ENCODE data around the gene KIF26B.
"Not testable (repeated sequence)": the region's sequence is repeated elsewhere in the genome, so short reads cannot be mapped to it uniquely, and the experiment has no call there.

KIF26B gene

GRCh38 chr1:245690156-245690690 is 535.4 kb downstream of the KIF26B start:
- DNase-seq, result no peak

GRCh38 chr1:245690946-245691541 is 536.3 kb downstream of the KIF26B start:
- no peak for DNase-seq

- no peak for DNase-seq
These were observed 537.1 kb downstream of the KIF26B start for GRCh38 chr1:245691897-245692296.

- no peak for DNase-seq
These were observed 537.5 kb downstream of the KIF26B start for GRCh38 chr1:245692318-245692717.

GRCh38 chr1:245693116-245693793 is 538.5 kb downstream of the KIF26B start:
- DNase-seq, result no peak

- DNase-seq, result no peak
These were observed 539.4 kb downstream of the KIF26B start for GRCh38 chr1:245693941-245694752.

- DNase-seq, result no peak
These were observed 540.0 kb downstream of the KIF26B start for GRCh38 chr1:245694753-245695195.

- no peak for DNase-seq
These were observed 540.4 kb downstream of the KIF26B start for GRCh38 chr1:245695211-245695610.

GRCh38 chr1:245695701-245696100 is 540.9 kb downstream of the KIF26B start:
- not testable (repeated sequence) for DNase-seq

GRCh38 chr1:245698116-245698515 is 543.3 kb downstream of the KIF26B start:
- no peak for DNase-seq

GRCh38 chr1:245698860-245699259 is 544.1 kb downstream of the KIF26B start:
- DNase-seq, result no peak

GRCh38 chr1:245700631-245701030 is 545.8 kb downstream of the KIF26B start:
- no peak for DNase-seq

GRCh38 chr1:245701631-245702030 is 546.8 kb downstream of the KIF26B start:
- DNase-seq, result no peak

GRCh38 chr1:245702346-245702745 is 547.6 kb downstream of the KIF26B start:
- DNase-seq, result no peak

- DNase-seq, result no peak
These were observed 549.6 kb downstream of the KIF26B start for GRCh38 chr1:245704341-245704740.

- DNase-seq, result no peak
These were observed 550.0 kb downstream of the KIF26B start for GRCh38 chr1:245704765-245705164.

- DNase-seq, result no peak
These were observed 553.2 kb downstream of the KIF26B start for GRCh38 chr1:245707941-245708340.

GRCh38 chr1:245710961-245711903 is 556.4 kb downstream of the KIF26B start:
- no peak for DNase-seq

- DNase-seq, result not testable (repeated sequence)
These were observed 559.2 kb downstream of the KIF26B start for GRCh38 chr1:245714027-245714426.

GRCh38 chr1:245715291-245715701 is 560.5 kb downstream of the KIF26B start:
- no peak for DNase-seq

- DNase-seq, result no peak
These were observed 561.2 kb downstream of the KIF26B start for GRCh38 chr1:245715970-245716369.

- DNase-seq, result no peak
These were observed 561.8 kb downstream of the KIF26B start for GRCh38 chr1:245716561-245716960.
